M059J (cell line): ENCODE data around the gene PDE1C. TPM values are rescaled to one million over a fixed set of nuclear protein-coding genes. Genes with fewer than 3 reads are reported as not detected.
A peak's percentile ranks its signal among the peaks of the same experiment; 100 is the strongest.

Experiments
- DNase-seq: peaks from one replicate; pipeline ENCODE4 v3.0.0-alpha.2; 2012; ENCODE audit warnings: low read depth
- total RNA-seq: library from RNA; depleted of rRNA; stranded (reverse); fragments of >200 nt; shearing (Covaris generic); gene quantifications from 2 replicates; pipeline ENCODE4 v1.2.3, GENCODE V29; 2014

Gene PDE1C
- total RNA-seq, 1 experiment from 2014 or later, result 70.6 TPM

DNA sequence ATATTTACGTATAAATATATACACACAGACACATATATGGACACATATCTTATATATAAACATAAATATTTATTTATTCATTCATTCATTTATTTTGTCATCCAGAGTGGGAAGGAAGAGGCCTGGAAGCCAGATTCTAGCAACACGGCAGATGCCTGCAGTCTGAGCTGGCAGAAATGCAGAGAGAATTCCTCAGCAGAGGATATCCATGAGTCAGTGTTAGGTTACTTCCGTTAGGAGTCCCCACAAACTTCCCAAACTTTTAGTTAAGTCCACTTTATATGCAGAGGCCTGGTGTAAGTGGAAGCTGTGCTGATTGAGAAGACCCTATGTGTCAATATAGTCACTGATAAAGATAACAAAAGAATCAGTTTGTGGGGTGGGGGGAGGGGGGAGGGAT is 293.6 kb downstream of the PDE1C start:
- DNase-seq, result peak; percentile 90

DNA sequence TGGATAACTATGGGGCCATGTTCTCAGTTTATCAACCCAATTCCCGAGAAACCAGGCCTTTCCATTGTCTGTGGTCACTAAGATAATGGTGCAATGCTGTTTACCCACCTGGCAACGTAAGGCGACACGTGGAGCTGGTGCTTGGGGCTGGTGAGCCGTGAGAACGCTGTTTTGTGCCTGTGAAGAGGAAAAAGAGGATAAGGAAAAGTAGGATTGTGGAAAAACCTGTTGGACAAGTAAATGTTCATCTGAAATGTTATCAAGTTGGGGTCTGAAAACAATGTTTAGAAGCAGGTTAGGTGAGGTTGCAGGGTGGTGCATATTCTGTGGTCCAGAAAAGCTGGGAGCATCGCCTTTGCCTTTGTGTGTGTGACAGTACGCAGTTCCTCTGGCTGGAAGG is 294.7 kb downstream of the PDE1C start:
- no peak for DNase-seq

DNA sequence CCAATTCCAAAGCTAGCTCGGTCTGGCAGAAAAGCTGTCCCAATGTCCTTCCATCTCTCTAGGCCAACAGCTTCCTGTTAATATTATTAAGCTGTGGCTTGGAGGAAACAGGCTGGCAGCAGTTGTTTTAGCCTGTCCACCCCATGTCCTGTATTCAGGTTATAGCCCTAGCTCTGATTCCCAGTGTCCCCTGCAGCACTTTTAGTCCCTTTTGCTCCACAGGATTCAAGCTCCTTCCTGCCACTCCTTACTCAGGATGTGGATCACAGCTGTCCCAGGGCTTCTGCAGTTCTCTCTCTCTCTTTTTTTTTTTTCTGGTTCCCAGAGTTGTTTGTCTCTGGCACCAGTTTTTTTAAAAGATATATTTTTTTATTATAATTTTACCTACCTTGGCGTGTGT is 298.0 kb downstream of the PDE1C start:
- no peak for DNase-seq

GRCh38 chr7:31767686-31768358 is 302.4 kb downstream of the PDE1C start:
- DNase-seq, result no peak

GRCh38 chr7:31764462-31764861 is 305.7 kb downstream of the PDE1C start:
- DNase-seq, result no peak

DNA sequence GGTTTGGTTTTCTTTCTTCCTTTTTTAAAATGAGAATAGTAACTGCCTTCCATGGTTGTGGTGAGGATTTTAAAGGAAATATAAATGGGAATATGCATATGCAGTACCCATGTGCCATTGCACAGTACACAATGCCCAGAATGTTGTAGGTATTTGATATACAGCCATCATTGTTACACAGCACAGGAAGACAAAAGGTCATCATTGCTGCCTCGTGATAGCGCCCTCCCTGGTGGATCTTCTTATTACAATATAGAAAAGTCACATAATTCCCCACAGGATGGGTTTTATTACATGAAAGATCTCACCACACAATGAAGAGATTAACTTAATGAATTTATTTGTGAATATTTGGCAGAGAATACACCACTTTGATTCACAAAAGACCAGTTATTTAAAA is 306.7 kb downstream of the PDE1C start:
- no peak for DNase-seq

DNA sequence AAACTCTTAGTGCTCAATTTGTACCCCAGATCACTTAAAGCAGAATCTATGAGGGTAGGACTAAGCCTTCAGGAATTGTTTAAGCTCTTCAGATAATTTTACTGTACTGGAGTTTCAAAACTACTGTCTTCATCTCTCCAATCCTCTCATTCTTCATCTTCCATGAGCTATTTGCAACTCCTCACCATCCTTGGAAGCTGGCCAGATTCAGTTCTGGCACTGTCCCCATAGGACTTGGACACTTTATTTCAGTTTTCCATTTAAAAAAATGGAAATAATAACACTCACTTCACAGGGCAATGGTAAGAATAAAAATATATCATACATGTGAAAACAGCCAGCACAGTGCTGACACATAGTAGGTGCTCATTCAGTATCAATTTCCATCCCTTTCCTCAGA is 308.6 kb downstream of the PDE1C start:
- DNase-seq, result no peak

GRCh38 chr7:31758755-31759154 is 311.5 kb downstream of the PDE1C start:
- DNase-seq, result no peak

GRCh38 chr7:31751726-31752125 is 318.5 kb downstream of the PDE1C start:
- DNase-seq, result no peak

DNA sequence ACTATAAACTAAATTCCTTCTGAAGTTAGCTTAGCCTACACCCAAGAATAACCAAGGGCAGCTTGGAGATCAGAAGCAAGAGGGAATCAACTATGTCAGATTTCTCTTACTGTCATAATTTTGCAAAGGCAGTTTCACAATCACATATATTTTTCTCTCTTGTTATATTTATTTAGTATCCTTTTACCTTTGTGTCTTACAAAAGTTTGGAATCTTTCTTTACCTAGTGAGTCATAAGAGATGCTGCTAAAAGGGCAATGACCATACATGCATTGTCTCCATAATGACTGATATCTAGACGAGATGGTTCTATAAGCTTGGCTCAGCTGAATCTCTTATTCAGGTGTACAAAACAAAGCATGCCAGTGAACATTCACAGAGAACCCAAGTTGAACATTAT is 322.1 kb downstream of the PDE1C start:
- no peak for DNase-seq

- peak; percentile 63 for DNase-seq
Observed at GRCh38 chr7:31747553-31747952, 322.7 kb downstream of the PDE1C start.

DNA sequence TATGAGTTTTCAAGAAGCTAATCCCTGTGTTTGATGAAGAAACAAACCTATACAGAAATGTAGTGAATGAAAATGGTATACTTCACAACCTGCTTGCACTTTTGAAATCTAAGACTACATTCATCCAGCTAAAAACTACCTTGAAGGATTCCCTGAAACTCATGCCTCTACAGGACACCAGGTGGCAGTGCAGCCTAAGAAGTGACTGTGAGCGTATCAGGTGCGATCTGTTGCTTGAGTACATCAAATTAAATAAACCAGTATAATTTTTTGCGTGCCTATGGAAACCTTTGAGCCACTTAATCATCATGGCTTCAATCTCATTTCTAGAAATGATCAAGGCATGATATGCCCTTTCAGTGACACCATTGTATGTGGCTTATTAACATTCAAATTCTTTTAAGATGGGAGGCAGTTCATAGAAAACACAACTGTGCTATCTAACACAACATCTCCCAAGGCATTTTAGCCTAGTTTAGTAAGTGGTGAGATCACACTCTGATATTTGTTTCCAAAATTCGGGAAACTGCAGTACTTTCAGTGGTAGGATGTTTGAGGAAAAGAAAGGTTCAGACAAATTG is 325.8 kb downstream of the PDE1C start:
- DNase-seq, result peak; percentile 75

GRCh38 chr7:31741852-31742251 is 328.4 kb downstream of the PDE1C start:
- no peak for DNase-seq

GRCh38 chr7:31735991-31736982 is 333.9 kb downstream of the PDE1C start:
- DNase-seq, result peak; percentile 64

DNA sequence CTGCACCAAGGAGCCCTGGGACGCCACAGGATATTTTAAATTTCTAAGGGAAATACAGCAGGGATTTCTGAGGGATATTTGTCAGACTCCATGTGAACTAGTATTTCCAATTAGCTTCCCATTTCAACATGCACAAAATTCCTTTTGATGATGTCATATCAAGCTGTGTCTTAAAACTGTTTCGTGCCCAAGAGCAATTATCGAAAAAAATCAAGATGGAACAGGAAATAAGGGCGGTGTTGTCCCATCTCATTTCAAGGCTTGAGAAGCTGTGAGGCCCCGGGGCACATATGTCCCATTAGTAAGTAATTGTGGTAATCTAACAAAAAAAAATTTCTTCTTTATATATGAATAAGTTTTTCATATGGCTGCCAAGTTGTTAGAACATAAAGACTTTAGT is 335.8 kb downstream of the PDE1C start:
- DNase-seq, result peak; percentile 23

DNA sequence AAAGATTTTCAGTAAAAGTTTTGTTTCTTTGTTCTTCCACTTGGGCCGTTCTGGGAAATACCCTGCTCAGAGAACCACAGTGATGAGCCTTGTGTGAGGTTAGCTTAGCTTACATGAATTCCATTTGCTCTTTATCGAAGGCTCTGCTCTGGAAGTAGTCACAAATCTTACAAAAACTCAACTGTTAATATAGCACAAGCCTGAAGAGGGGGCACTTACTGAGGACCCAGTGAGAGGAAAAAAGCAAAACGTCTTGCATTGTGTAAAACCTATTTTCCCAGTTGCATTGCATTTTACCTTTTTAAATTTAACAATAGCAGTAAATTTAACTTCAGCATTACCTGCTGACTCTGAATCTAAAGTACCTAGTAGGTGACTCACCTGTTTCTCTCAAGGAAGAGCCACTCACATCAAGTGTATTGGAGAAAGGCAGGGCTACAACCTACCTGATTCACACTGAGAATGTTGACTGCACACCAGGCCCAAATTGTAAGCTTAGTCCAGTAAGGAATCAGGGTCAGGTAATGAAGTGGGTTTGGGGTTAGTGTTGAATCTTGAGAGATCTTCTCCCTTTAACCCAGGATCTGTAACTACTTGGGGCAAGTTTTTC is 340.9 kb downstream of the PDE1C start:
- DNase-seq, result no peak

DNA sequence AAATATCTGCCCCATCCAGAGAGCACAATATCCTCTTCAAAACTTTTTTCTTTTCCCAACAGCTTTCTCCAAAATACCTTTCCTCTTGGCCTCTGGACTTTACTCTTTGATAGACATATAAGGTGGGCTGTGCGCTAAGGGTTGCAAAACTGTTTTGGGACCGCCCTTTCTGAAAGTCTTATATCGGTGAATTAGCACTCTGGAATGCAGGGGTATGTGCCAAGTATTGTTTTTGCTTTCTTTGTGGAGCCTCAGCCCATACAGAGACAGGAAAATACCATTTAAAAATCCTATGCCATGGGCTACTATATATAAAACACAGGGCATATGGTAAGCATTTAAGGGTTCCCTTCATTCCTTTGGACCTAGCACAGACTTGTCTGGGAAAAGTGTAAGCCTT is 345.5 kb downstream of the PDE1C start:
- DNase-seq, result peak; percentile 13

DNA sequence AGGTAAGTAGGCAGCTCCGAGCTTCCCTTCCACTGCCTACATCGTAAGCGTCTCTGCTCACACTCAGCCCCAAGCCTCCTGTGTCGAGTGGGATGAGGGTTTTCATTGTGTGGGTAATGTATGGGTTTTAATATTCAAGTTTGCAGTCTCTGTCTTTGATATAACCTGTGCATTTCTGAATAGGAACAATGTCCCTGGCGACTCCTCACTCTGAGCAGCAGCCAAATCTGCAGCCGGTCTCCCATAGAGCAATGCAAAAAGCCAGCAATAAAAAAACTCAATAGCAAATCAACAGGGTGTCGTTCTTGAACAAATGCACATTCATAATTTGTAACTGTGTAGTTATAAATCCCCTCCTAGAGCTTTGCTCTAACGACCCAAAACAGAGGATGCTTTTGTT is 349.8 kb downstream of the PDE1C start:
- DNase-seq, result no peak

- no peak for DNase-seq
Observed at GRCh38 chr7:31716355-31716754, 353.9 kb downstream of the PDE1C start.

DNA sequence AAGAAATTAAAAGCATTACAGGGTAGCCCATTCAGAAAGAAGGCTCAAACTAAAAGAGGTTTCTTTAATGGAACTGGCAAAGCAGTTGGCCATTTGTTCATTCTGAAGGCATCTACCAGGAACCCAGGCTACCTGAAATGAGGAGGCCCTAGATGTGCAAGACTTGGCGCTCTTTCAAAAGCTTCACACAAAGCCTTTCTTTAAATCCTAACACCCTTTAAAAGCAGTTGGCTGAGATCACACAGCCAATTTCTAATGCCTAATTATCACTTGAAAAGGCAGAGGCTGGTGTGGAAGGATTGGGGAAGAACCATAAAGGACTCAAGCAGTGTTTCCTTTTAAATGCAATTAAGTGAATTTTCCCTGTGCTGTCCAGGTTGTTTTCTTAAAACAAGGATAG is 360.0 kb downstream of the PDE1C start:
- DNase-seq, result no peak

- no peak for DNase-seq
Observed at GRCh38 chr7:31707089-31707488, 363.1 kb downstream of the PDE1C start.

GRCh38 chr7:31705377-31705776 is 364.8 kb downstream of the PDE1C start:
- no peak for DNase-seq
